ENCODE data around the gene HTR1A. TPM values are rescaled to one million over a fixed set of nuclear protein-coding genes. Genes with fewer than 3 reads are reported as not detected.

Gene HTR1A
- total RNA-seq, 2 donors from 2014 or later = not detected

GRCh38 chr5:63953217-63953616 is 9.0 kb downstream of the HTR1A start:
- Mint-ChIP-seq H3K4me1 (ENCODE audit: low read depth) (no peaks in the 10 kb centered on the region), H3K36me3 (ENCODE audit: insufficient read depth in 2 of 2) (no peaks in the 10 kb centered on the region), H3K9me3 (peaks cover 4 to 7% of the 10 kb centered on the region in 2 donors), H3K27me3 (ENCODE audit: low read depth) (peaks cover under 1% of the 10 kb centered on the region), H3K4me3 (no peak overlapping the region), H3K27ac (no peak overlapping the region)
- no peak for DNase-seq
- no peak for ATAC-seq (replicated peaks in 1 of 2)

DNA sequence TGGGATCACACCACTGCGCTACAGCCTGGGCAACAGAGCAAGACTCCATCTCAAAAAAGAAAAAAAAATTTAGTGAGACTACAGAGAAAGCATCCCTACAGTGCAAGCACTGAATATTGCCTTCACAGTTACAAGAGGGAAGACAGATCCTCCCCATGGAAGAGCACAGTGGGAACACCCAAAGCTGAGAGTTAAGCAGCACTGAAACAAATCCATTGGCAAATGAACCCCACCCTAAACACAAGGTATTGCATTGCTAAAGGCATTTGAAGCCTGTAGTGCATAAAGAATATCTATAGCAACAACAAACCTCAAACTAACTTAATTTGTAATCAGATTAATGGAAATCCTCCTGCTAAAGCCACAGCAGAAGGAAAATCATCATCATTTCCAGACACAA is 27.1 kb downstream of the HTR1A start:
- H3K27ac Mint-ChIP-seq = no peak overlapping the region
- ATAC-seq (replicated peaks in 1 of 2) = no peak
- H3K4me1 Mint-ChIP-seq (ENCODE audit: low read depth) = no peaks in the 10 kb centered on the region
- no peaks in the 10 kb centered on the region for H3K27me3 Mint-ChIP-seq (ENCODE audit: low read depth)
- H3K4me3 Mint-ChIP-seq = no peak overlapping the region
- H3K36me3 Mint-ChIP-seq (ENCODE audit: insufficient read depth in 2 of 2) = no peaks in the 10 kb centered on the region
- no peak for DNase-seq
- H3K9me3 Mint-ChIP-seq = peaks cover 8 to 9% of the 10 kb centered on the region in 2 donors

DNA sequence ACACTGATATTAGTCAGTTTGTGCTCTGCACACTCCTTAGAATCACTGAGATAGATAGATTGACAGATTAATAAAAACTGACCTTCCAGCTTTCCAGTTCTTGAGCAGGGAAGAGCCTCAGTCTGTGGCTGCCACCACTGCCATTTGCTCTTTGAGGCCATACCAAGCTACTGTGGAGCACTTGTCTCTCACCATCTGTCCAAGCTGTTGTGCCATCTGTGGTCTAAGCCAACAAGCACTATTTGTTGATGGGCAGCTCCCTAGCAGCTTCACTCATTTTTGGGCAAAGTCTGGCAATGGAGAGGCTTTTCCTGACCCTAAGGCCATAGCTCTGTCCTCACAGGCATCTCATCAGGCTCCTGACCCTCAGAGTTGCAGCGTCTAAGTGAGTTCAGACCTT is 30.4 kb downstream of the HTR1A start:
- no peak for DNase-seq
- Mint-ChIP-seq H3K27me3 (ENCODE audit: low read depth) (no peaks in the 10 kb centered on the region), H3K27ac (no peak overlapping the region), H3K9me3 (peaks cover 5 to 8% of the 10 kb centered on the region in 2 donors), H3K36me3 (ENCODE audit: insufficient read depth in 2 of 2) (no peaks in the 10 kb centered on the region), H3K4me1 (ENCODE audit: low read depth) (no peaks in the 10 kb centered on the region), H3K4me3 (no peak overlapping the region)
- ATAC-seq (replicated peaks in 1 of 2) = no peak

DNA sequence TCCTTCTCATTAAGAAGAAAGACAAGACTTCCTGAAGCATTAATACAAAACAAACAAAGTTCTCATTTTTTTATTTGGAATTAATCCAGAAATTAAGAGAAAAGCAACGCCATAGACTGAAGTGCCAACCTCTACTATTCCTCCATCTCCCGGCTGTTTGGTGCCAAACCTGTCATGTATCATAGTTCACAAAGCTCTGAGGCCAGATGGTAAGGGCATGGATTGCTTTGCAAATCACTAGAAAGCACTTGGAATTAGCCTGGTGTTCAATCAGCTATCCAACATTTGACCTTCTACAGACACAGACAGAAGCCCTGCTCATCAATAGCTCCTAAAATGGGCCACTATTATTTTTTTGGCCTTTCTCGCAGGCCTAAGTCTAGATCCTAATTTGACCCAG is 33.8 kb downstream of the HTR1A start:
- ATAC-seq (replicated peaks in 1 of 2) (no peak), DNase-seq (no peak)
- Mint-ChIP-seq H3K4me1 (ENCODE audit: low read depth) (no peaks in the 10 kb centered on the region), H3K27ac (no peak overlapping the region), H3K27me3 (ENCODE audit: low read depth) (no peaks in the 10 kb centered on the region), H3K9me3 (peaks cover 0 to 2% of the 10 kb centered on the region in 2 donors), H3K36me3 (ENCODE audit: insufficient read depth in 2 of 2) (no peaks in the 10 kb centered on the region), H3K4me3 (no peak overlapping the region)

- DNase-seq (no peak), ATAC-seq (replicated peaks in 1 of 2) (no peak)
- H3K9me3 Mint-ChIP-seq = peaks cover 0 to 4% of the 10 kb centered on the region in 2 donors
- no peaks in the 10 kb centered on the region for H3K4me1 Mint-ChIP-seq (ENCODE audit: low read depth)
- H3K27ac Mint-ChIP-seq = no peak overlapping the region
- H3K36me3 Mint-ChIP-seq (ENCODE audit: insufficient read depth in 2 of 2) = no peaks in the 10 kb centered on the region
- H3K27me3 Mint-ChIP-seq (ENCODE audit: low read depth) = no peaks in the 10 kb centered on the region
- H3K4me3 Mint-ChIP-seq = no peak overlapping the region
Observed at GRCh38 chr5:63923914-63924313, 38.3 kb downstream of the HTR1A start.

DNA sequence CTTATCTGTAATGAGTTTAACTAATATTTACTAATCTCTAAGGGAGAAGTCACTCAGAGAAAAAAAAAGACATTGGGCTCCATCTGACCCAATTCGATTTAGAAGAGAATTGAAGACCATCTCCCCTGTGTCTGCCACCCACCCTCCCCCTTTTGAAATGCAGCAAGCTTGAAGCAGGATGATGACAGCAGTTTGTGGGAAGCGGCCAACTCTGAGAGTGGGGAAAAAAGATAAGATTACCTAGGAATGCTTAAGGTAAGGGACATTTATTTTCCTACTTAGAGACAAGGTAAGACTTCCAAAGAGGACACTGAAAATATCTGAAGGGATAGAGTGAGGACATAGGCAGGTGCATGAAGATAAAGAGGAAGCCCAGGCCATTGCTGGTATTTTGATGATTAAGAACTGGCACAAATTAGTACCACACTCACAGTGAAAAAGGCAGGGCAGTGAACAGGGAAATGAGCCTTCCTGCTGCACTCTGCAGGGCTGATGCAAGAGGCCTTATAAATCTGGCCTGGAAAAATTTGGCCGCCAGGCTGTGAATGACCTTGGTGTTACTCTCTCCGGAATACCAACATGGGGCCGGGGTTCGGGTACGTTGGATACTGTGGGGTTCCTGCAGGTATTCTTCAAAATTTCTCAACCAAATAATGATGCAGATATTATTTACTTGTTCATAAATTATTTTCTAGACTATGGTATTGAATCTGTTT is 42.3 kb downstream of the HTR1A start:
- Mint-ChIP-seq H3K27me3 (ENCODE audit: low read depth) (no peaks in the 10 kb centered on the region), H3K27ac (no peak overlapping the region), H3K4me1 (ENCODE audit: low read depth) (no peaks in the 10 kb centered on the region), H3K36me3 (ENCODE audit: insufficient read depth in 2 of 2) (no peaks in the 10 kb centered on the region), H3K4me3 (no peak overlapping the region), H3K9me3 (peaks cover 0 to 4% of the 10 kb centered on the region in 2 donors)
- no peak for DNase-seq
- ATAC-seq (replicated peaks in 1 of 2) = no peak

DNA sequence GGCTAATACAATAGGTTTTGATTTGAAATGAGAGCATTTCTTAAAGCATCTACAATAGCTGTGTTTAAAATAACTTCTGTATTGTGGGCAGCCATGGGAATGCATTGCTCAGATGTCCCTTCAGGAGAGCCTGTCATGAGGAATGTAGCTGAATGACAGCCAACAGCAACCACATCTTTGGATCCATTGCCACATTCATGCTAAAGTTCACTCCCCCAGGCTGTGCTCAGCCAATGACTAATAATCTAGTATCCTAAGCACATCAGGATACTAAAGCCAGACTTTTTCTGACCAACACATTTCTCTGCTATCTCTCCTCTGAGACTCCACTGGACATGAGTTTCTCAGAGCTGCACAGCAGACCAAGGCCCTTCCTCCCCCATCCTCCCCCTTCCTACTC is 45.5 kb downstream of the HTR1A start:
- Mint-ChIP-seq H3K4me3 (no peak overlapping the region), H3K4me1 (ENCODE audit: low read depth) (no peaks in the 10 kb centered on the region), H3K36me3 (ENCODE audit: insufficient read depth in 2 of 2) (no peaks in the 10 kb centered on the region), H3K27ac (no peak overlapping the region), H3K27me3 (ENCODE audit: low read depth) (no peaks in the 10 kb centered on the region), H3K9me3 (peaks cover 0 to 7% of the 10 kb centered on the region in 2 donors)
- DNase-seq (no peak), ATAC-seq (replicated peaks in 1 of 2) (no peak)

DNA sequence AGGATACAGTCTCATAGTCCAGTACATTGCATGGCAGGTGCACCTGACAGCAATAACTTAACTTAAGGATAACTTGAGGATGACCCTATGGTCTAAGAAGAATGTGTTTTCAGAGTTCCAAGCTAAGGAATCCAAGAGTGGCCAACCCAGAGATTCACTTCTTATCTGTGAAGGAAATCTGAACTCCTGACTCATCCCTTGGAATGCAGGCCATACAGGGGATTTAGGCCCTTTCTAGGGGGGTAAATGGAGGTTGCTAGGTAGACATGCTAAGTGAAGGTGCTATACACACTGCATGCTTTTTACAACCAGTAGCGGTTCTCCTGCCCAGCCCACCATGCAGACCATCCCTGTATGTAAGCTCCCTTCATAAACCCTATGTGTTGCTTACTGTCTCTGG is 50.4 kb downstream of the HTR1A start:
- ATAC-seq (replicated peaks in 1 of 2) = no peak
- DNase-seq = no peak
- Mint-ChIP-seq H3K9me3 (peaks cover 0 to 5% of the 10 kb centered on the region in 2 donors), H3K27ac (no peak overlapping the region), H3K4me1 (ENCODE audit: low read depth) (no peaks in the 10 kb centered on the region), H3K36me3 (ENCODE audit: insufficient read depth in 2 of 2) (no peaks in the 10 kb centered on the region), H3K27me3 (ENCODE audit: low read depth) (no peaks in the 10 kb centered on the region), H3K4me3 (no peak overlapping the region)

Other genes with a start within 250 kb of the HTR1A start
- gene RNF180, start 203.4 kb upstream of the HTR1A start, total RNA-seq = not detected

Measured in activated T-cell treated with anti-CD3 and anti-CD28 coated beads, Interleukin-2, amount 50 U/mL, for 72 hours (primary cell).